Endothelial cell of umbilical vein (primary cell): ENCODE results near the gene IL16. TPM values are rescaled to one million over a fixed set of nuclear protein-coding genes. Genes with fewer than 3 reads are reported as not detected.

ENCODE experiments used
- BruUV-seq: library from RNA; stranded (reverse); fragments of 400-500 nt; replicated peaks from 2 replicates; lab custom pipeline; 2021; lab: Mats Ljungman, UMichigan
- CTCF ChIA-PET: fragments of 300-600, 350-600 bp; sonication (Branson Sonifier 250); formaldehyde crosslinking; loops from one replicate; lab custom pipeline; 2021; ENCODE audit warnings: antibody characterized with exemption, inconsistent platforms; lab: Charles Lee
- POLR2A ChIA-PET: fragments of 300-600, 350-600 bp; sonication (Branson Sonifier 250); formaldehyde crosslinking; loops from one replicate; lab custom pipeline; 2021; ENCODE audit warnings: antibody characterized with exemption, inconsistent platforms; lab: Charles Lee
- DNase-seq: peaks from one replicate; pipeline ENCODE4 v3.0.0-alpha.2; 2011; ENCODE audit warnings: low read depth, low spot score
- FAIRE-seq: peaks from 2 replicates; lab custom pipeline; 2011; peaks lifted over from hg19 to GRCh38; lab: Jason Lieb, UNC
- H2AFZ ChIP-seq: 2 replicates; pipeline ENCODE4 v1.6.0; 2012; ENCODE audit warnings: low read depth, low read length, control low read depth, inconsistent platforms
- H3K27ac ChIP-seq: 2 replicates; pipeline ENCODE4 v1.5.1; 2011; ENCODE audit warnings: low read depth, mild to moderate bottlenecking, control low read depth, low read length, moderate library complexity; ENCODE audit not compliant: insufficient read depth
- H3K27me3 ChIP-seq, 2 experiments: 2 replicates each; pipeline versions ENCODE4 v1.6.0 to v1.6.1; 2011; ENCODE audit warnings: low read length in 2 of 2, mixed read lengths in 1 of 2; ENCODE audit not compliant: control insufficient read depth in 2 of 2, insufficient read depth in 2 of 2
- H3K36me3 ChIP-seq, 2 experiments: 2 replicates in 1 of 2; 3 replicates in 1 of 2; pipeline ENCODE4 v1.5.1; 2011; ENCODE audit warnings: low read length in 2 of 2, mild to moderate bottlenecking in 1 of 2, moderate library complexity in 1 of 2; ENCODE audit not compliant: control insufficient read depth in 2 of 2, insufficient read depth in 2 of 2; ENCODE audit errors: extremely low read depth in 1 of 2
- H3K4me1 ChIP-seq: 3 replicates; pipeline ENCODE4 v1.5.1; 2011; ENCODE audit warnings: mild to moderate bottlenecking, low read length; ENCODE audit not compliant: control insufficient read depth, insufficient read depth; ENCODE audit errors: extremely low read depth
- H3K4me2 ChIP-seq: 2 replicates; pipeline ENCODE4 v1.6.1; 2011; ENCODE audit warnings: low read length, control low read depth, mixed read lengths; ENCODE audit not compliant: insufficient read depth
- H3K4me3 ChIP-seq, 3 experiments: fragments of 200-600 bp in 1 of 3; sonication (generic), shearing (Covaris generic) in 1 of 3; replicated peaks in 1 of 3; 2 replicates each; pipeline ENCODE4 v1.5.1; 2011 to 2016; ENCODE audit warnings: control low read depth in 3 of 3, low read length in 3 of 3, mild to moderate bottlenecking in 2 of 3, inconsistent platforms in 1 of 3, low read depth in 1 of 3, moderate library complexity in 1 of 3; ENCODE audit not compliant: insufficient read depth in 1 of 3
- H3K79me2 ChIP-seq: 2 replicates; pipeline ENCODE4 v1.6.0; 2012; ENCODE audit warnings: low read length, inconsistent platforms; ENCODE audit not compliant: control insufficient read depth, insufficient read depth
- H3K9ac ChIP-seq: replicated peaks from 2 replicates; pipeline ENCODE3; 2011; ENCODE audit warnings: low read length, control low read depth; ENCODE audit not compliant: insufficient read depth; ENCODE audit errors: extremely low read depth
- H3K9me1 ChIP-seq: replicated peaks from 3 replicates; pipeline ENCODE4 v1.6.0; 2011; ENCODE audit warnings: mild to moderate bottlenecking, low read length; ENCODE audit not compliant: control insufficient read depth, insufficient read depth; ENCODE audit errors: extremely low read depth
- H3K9me3 ChIP-seq: replicated peaks from 2 replicates; pipeline ENCODE4 v1.5.1; 2012; ENCODE audit warnings: low read length, inconsistent platforms; ENCODE audit not compliant: control insufficient read depth, insufficient read depth
- H4K20me1 ChIP-seq: replicated peaks from 2 replicates; pipeline ENCODE3; 2011; ENCODE audit warnings: mild to moderate bottlenecking, low read length; ENCODE audit not compliant: control insufficient read depth, insufficient read depth; ENCODE audit errors: extremely low read depth
- EZH2 ChIP-seq: IDR thresholded peaks from 2 replicates; pipeline ENCODE4 v1.6.1; 2012; ENCODE audit warnings: borderline replicate concordance, low read depth, mild to moderate bottlenecking, moderate library complexity, low read length, inconsistent platforms; ENCODE audit not compliant: severe bottlenecking
- FOS ChIP-seq: IDR thresholded peaks from 2 replicates; pipeline ENCODE4 v1.6.1; 2011; ENCODE audit warnings: mild to moderate bottlenecking, low read length, moderate library complexity, borderline replicate concordance; ENCODE audit not compliant: insufficient read depth
- GATA2 ChIP-seq: IDR thresholded peaks from 2 replicates; pipeline ENCODE4 v1.7.0; 2011; ENCODE audit warnings: low read depth, mild to moderate bottlenecking, moderate library complexity, mixed read lengths, low read length; ENCODE audit not compliant: insufficient read length, insufficient read depth
- JUN ChIP-seq: IDR thresholded peaks from 2 replicates; pipeline ENCODE4 v1.6.1; 2011; ENCODE audit warnings: borderline replicate concordance, low read depth; ENCODE audit not compliant: insufficient read length, insufficient read depth
- MYC ChIP-seq: IDR thresholded peaks from one replicate; pipeline ENCODE4 v1.6.1; 2011; ENCODE audit warnings: mild to moderate bottlenecking, low read depth, low read length
- POLR2A ChIP-seq: IDR thresholded peaks from 2 replicates; pipeline ENCODE4 v1.6.1; 2012; ENCODE audit warnings: low read depth, mild to moderate bottlenecking, control low read depth, low read length
- POLR2AphosphoS5 ChIP-seq: IDR thresholded peaks from 2 replicates; pipeline ENCODE4 v1.6.1; 2012; ENCODE audit warnings: low read depth, mild to moderate bottlenecking, control low read depth, low read length, moderate library complexity; ENCODE audit not compliant: insufficient read depth
- dilution Hi-C: fragments of 300-500 bp; cut with MboI; formaldehyde crosslinking; loops from one replicate; pipeline ENCODE4 v1.15.0; 2019; ENCODE audit warnings: low sequenced_read_pairs; ENCODE audit not compliant: extremely low pct_ligation_motif_present
- intact Hi-C: fragments of 100-400 bp; cut with micrococcal nuclease; formaldehyde crosslinking; loops from one replicate; pipeline ENCODE4 v1.10.0; 2022
- polyA plus RNA-seq, 4 experiments: library from polyadenylated mRNA; depleted of rRNA in 3 of 4; stranded (reverse) in 3 of 4; unstranded in 1 of 4; fragments of >200 nt; gene quantifications; 2 replicates each; pipeline versions ENCODE4 v1.2.1 to v1.2.3, GENCODE V29; 2011 to 2012; ENCODE audit warnings: missing spikeins in 1 of 4
- total RNA-seq: library from RNA; stranded (reverse); gene quantifications from 2 replicates; pipeline ENCODE4 v1.2.3, GENCODE V29; 2021
- TF ChIP-seq, protein P1 (sequence below), 2 donors: IDR thresholded peaks; 1 replicate in 1 of 2; 2 replicates in 1 of 2; pipeline ENCODE4 v1.5.1; 2011; ENCODE audit warnings: low read length in 2 of 2, mild to moderate bottlenecking in 2 of 2, moderate library complexity in 2 of 2, control low read depth in 1 of 2, inconsistent platforms in 1 of 2, low read depth in 1 of 2; ENCODE audit not compliant: insufficient read depth in 1 of 2; ENCODE audit errors: extremely low read depth in 1 of 2
- TF ChIP-seq, protein P2 (sequence below): IDR thresholded peaks from 2 replicates; pipeline ENCODE4 v1.6.1; 2011; ENCODE audit not compliant: insufficient read depth, insufficient read length

IL16 gene
- total and polyA plus RNA-seq, 2 donors (not counting 3 experiments of a cell fraction or from before 2014, with no cell fraction given): 0.29 to 2.1 TPM

DNA sequence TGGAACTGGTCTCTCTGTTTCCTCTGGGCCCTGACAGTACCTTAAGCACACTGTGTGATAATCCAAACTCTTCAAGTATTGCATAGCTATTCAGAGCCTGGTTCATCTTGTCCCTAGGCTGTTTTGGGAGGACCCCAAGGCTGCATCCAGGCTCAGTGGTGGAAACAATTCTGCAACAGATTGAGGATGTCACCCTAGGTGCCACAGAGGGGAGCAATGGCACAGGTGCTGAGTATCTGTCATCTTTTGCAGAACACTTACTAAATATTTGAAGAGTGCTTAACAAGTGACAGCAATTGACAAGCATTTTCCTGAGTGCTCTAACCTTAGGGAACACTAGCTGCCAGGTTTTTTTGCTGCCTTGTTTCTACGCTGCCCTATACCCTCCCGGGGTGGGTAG is 99.5 kb downstream of the IL16 start:
- Histone ChIP-seq H3K36me3 (no peaks in the 10 kb centered on the region), H3K9me1 (no peaks in the 10 kb centered on the region), H3K4me1 (peaks cover 8% of the 10 kb centered on the region), H3K4me3 (no peak overlapping the region), H2AFZ (no peak overlapping the region), H3K79me2 (no peaks in the 10 kb centered on the region), H3K27ac (no peak overlapping the region), H4K20me1 (no peaks in the 10 kb centered on the region), H3K4me2 (peak overlapping the region; percentile 23), H3K27me3 (peaks cover 0 to 5% of the 10 kb centered on the region in 2 experiments), H3K9me3 (no peaks in the 10 kb centered on the region), H3K9ac (no peak overlapping the region)
- BruUV-seq: no TSS peak
- intact Hi-C loops: no loop called here
- FAIRE-seq: no peak
- no peak for DNase-seq
- CTCF ChIA-PET: interaction anchor here (1.9 kb wide), 1 partner anchor 21 kb away, joined by 7 read pairs; no protein-coding TSS in a partner anchor
- dilution Hi-C loops: no loop called here
- no peak for TF ChIP-seq GATA2
- TF ChIP-seq, protein P1, sequence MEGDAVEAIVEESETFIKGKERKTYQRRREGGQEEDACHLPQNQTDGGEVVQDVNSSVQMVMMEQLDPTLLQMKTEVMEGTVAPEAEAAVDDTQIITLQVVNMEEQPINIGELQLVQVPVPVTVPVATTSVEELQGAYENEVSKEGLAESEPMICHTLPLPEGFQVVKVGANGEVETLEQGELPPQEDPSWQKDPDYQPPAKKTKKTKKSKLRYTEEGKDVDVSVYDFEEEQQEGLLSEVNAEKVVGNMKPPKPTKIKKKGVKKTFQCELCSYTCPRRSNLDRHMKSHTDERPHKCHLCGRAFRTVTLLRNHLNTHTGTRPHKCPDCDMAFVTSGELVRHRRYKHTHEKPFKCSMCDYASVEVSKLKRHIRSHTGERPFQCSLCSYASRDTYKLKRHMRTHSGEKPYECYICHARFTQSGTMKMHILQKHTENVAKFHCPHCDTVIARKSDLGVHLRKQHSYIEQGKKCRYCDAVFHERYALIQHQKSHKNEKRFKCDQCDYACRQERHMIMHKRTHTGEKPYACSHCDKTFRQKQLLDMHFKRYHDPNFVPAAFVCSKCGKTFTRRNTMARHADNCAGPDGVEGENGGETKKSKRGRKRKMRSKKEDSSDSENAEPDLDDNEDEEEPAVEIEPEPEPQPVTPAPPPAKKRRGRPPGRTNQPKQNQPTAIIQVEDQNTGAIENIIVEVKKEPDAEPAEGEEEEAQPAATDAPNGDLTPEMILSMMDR (IDR thresholded peaks at IDR 0.05; ENCODE audit: extremely low read depth in 1 of 2, insufficient read depth in 1 of 2, low read depth in 1 of 2, low read length in 2 of 2): no peak
- TF ChIP-seq POLR2A: no peak
- TF ChIP-seq JUN: no peak
- no peak for TF ChIP-seq MYC
- TF ChIP-seq FOS: no peak
- no peak for TF ChIP-seq POLR2AphosphoS5
- TF ChIP-seq EZH2: no peak
- TF ChIP-seq, protein P2, sequence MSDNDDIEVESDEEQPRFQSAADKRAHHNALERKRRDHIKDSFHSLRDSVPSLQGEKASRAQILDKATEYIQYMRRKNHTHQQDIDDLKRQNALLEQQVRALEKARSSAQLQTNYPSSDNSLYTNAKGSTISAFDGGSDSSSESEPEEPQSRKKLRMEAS: no peak
- POLR2A ChIA-PET: no interaction called here
